Fibroblast of lung (primary cell): Measurements from ENCODE around the gene GPATCH1. TPM values are rescaled to one million over a fixed set of nuclear protein-coding genes. Genes with fewer than 3 reads are reported as not detected.

Source experiments
- DNase-seq, 2 donors: peaks; one replicate each; pipeline versions ENCODE4 v3.0.0 to v3.0.0-alpha.2; 2010; ENCODE audit warnings: low read depth in 2 of 2
- H2AFZ ChIP-seq: 2 replicates; pipeline ENCODE4 v1.5.1; 2012; ENCODE audit warnings: low read length, control low read depth, inconsistent platforms
- H3K27ac ChIP-seq: 2 replicates; pipeline ENCODE4 v1.5.1; 2011; ENCODE audit warnings: low read length, control low read depth; ENCODE audit not compliant: insufficient read depth
- H3K27me3 ChIP-seq: 2 replicates; pipeline ENCODE4 v1.5.1; 2011; ENCODE audit warnings: mild to moderate bottlenecking, low read length; ENCODE audit not compliant: control insufficient read depth, insufficient read depth
- H3K36me3 ChIP-seq: 2 replicates; pipeline ENCODE4 v1.5.1; 2011; ENCODE audit warnings: low read length; ENCODE audit not compliant: control insufficient read depth, insufficient read depth
- H3K4me1 ChIP-seq: 2 replicates; pipeline ENCODE4 v1.5.1; 2011; ENCODE audit warnings: low read length; ENCODE audit not compliant: control insufficient read depth, insufficient read depth; ENCODE audit errors: extremely low read depth
- H3K4me2 ChIP-seq: 2 replicates; pipeline ENCODE4 v1.5.1; 2011; ENCODE audit warnings: low read length, control low read depth; ENCODE audit not compliant: insufficient read depth; ENCODE audit errors: extremely low read depth
- H3K4me3 ChIP-seq, 4 experiments: fragments of 200-600 bp in 1 of 4; sonication (generic) in 1 of 4; replicated peaks in 1 of 4; 2 replicates each; pipeline ENCODE4 v1.5.1; 2011 to 2016; ENCODE audit warnings: low read length in 4 of 4, low read depth in 3 of 4, mild to moderate bottlenecking in 3 of 4, control low read depth in 2 of 4, inconsistent platforms in 1 of 4, mixed read lengths in 1 of 4; ENCODE audit not compliant: insufficient read depth in 1 of 4; ENCODE audit errors: control extremely low read depth in 1 of 4
- H3K79me2 ChIP-seq: 2 replicates; pipeline ENCODE4 v1.5.1; 2012; ENCODE audit warnings: mild to moderate bottlenecking, low read length, inconsistent platforms; ENCODE audit not compliant: control insufficient read depth, insufficient read depth
- H3K9ac ChIP-seq: 2 replicates; pipeline ENCODE4 v1.5.1; 2011; ENCODE audit warnings: mild to moderate bottlenecking, low read length, control low read depth; ENCODE audit not compliant: insufficient read depth
- H3K9me3 ChIP-seq: 2 replicates; pipeline ENCODE4 v1.5.1; 2012; ENCODE audit warnings: low read depth, low read length; ENCODE audit not compliant: control insufficient read depth, insufficient read depth
- H4K20me1 ChIP-seq: 2 replicates; pipeline ENCODE4 v1.5.1; 2011; ENCODE audit warnings: low read length; ENCODE audit not compliant: control insufficient read depth, insufficient read depth; ENCODE audit errors: extremely low read depth
- CTCF ChIP-seq, 2 donors: IDR thresholded peaks in 1 of 2; conservative IDR thresholded peaks in 1 of 2; 1 replicate in 1 of 2; 2 replicates in 1 of 2; pipeline ENCODE4 v1.5.1; 2011 to 2012; ENCODE audit warnings: low read length in 2 of 2, control low read depth in 1 of 2, inconsistent platforms in 1 of 2, low read depth in 1 of 2, mild to moderate bottlenecking in 1 of 2
- EZH2 ChIP-seq: IDR thresholded peaks from 2 replicates; pipeline ENCODE4 v1.5.1; 2012; ENCODE audit warnings: low read length, control low read depth, mild to moderate bottlenecking; ENCODE audit errors: missing control alignments
- polyA plus RNA-seq, 2 donors: library from polyadenylated mRNA; depleted of rRNA in 1 of 2; stranded (reverse) in 1 of 2; unstranded in 1 of 2; fragments of >200 nt; gene quantifications; 2 replicates each; pipeline ENCODE4 v1.2.1, GENCODE V29; 2011 to 2012; ENCODE audit warnings: missing spikeins in 1 of 2
- total RNA-seq: library from RNA; depleted of rRNA; stranded (reverse); fragments of >200 nt; gene quantifications from 2 replicates; pipeline ENCODE4 v1.2.1, GENCODE V29; 2014

Gene GPATCH1
- total and polyA plus RNA-seq, 2 donors (not counting 1 experiment from before 2014, with no cell fraction given), result 5.6 to 6.3 TPM

GRCh38 chr19:33048806-33049676, 31.9 kb upstream of the GPATCH1 start:
- TF ChIP-seq EZH2 (no peak), CTCF (conservative IDR thresholded peaks at IDR 0.05 in 1 of 2, IDR thresholded peaks at IDR 0.05 in 1 of 2; ENCODE audit: low read depth in 1 of 2, low read length in 2 of 2) (no peak)
- Histone ChIP-seq H3K4me2 (no peak overlapping the region), H3K9ac (no peak overlapping the region), H3K9me3 (no peaks in the 10 kb centered on the region), H3K27ac (no peak overlapping the region), H3K4me3 (no peak overlapping the region), H2AFZ (no peak overlapping the region), H3K79me2 (no peaks in the 10 kb centered on the region), H3K27me3 (no peaks in the 10 kb centered on the region), H3K36me3 (no peaks in the 10 kb centered on the region), H4K20me1 (no peaks in the 10 kb centered on the region), H3K4me1 (no peaks in the 10 kb centered on the region)
- DNase-seq, result peak in 1 of 2 donors; percentile 91

- H2AFZ ChIP-seq, result no peak overlapping the region
- H3K9me3 ChIP-seq, result no peaks in the 10 kb centered on the region
- no peaks in the 10 kb centered on the region for H3K36me3 ChIP-seq
- H3K27me3 ChIP-seq, result no peaks in the 10 kb centered on the region
- TF ChIP-seq CTCF (conservative IDR thresholded peaks at IDR 0.05 in 1 of 2, IDR thresholded peaks at IDR 0.05 in 1 of 2; ENCODE audit: low read depth in 1 of 2, low read length in 2 of 2), result no peak
- TF ChIP-seq EZH2, result no peak
- H4K20me1 ChIP-seq, result no peaks in the 10 kb centered on the region
- no peak for DNase-seq
- H3K4me2 ChIP-seq, result no peak overlapping the region
- no peak overlapping the region for H3K27ac ChIP-seq
- no peak overlapping the region for H3K9ac ChIP-seq
- no peaks in the 10 kb centered on the region for H3K4me1 ChIP-seq
- H3K4me3 ChIP-seq, result no peak overlapping the region
- no peaks in the 10 kb centered on the region for H3K79me2 ChIP-seq
These were observed 30.9 kb upstream of the GPATCH1 start for GRCh38 chr19:33050110-33050509.

- no peaks in the 10 kb centered on the region for H4K20me1 ChIP-seq
- no peak overlapping the region for H2AFZ ChIP-seq
- TF ChIP-seq CTCF (conservative IDR thresholded peaks at IDR 0.05 in 1 of 2, IDR thresholded peaks at IDR 0.05 in 1 of 2; ENCODE audit: low read depth in 1 of 2, low read length in 2 of 2) (no peak), EZH2 (no peak)
- H3K4me1 ChIP-seq, result no peaks in the 10 kb centered on the region
- no peak overlapping the region for H3K27ac ChIP-seq
- H3K4me3 ChIP-seq, result no peak overlapping the region
- H3K9me3 ChIP-seq, result no peaks in the 10 kb centered on the region
- H3K9ac ChIP-seq, result no peak overlapping the region
- no peaks in the 10 kb centered on the region for H3K27me3 ChIP-seq
- DNase-seq, result peak; percentile 27 to 56
- peak overlapping the region; percentile 13 for H3K4me2 ChIP-seq
- no peaks in the 10 kb centered on the region for H3K79me2 ChIP-seq
- H3K36me3 ChIP-seq, result no peaks in the 10 kb centered on the region
These were observed 28.5 kb upstream of the GPATCH1 start for GRCh38 chr19:33052352-33052972.
